NCI-H128 (cell line): ENCODE data around the gene KLF18.
"Not testable (repeated sequence)": the region's sequence is repeated elsewhere in the genome, so short reads cannot be mapped to it uniquely, and the experiment has no call there.

ENCODE experiments used
- DNase-seq: peaks from one replicate; lab custom pipeline; 2025; ENCODE audit not compliant: unreplicated experiment; lab: John Stamatoyannopoulos, UW

The KLF18 gene

DNA sequence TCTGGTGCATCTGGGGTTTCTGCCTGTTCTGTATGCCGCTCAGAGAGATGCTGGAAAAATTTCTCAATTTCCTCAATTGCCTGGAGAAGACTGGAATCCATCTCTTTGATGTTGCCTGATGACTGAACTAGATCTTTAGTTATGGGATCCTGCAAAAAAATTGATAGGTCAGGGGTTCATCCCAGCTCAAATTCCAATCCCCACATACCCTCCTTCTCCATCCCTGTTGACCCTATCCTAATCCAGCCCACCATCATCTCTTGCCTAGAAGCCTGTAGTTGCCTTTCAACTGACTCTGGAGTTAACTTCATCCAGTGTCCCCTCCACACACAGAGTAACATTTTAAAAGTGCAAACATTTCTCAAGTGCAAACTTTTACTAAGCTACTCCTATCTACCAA lies at the start of gene KLF18:
TSS of gene KLF18 (minus strand) at position 101 of the 400 bp plus-strand sequence. CDS start at position 101, 0 bp downstream.
- no peak for DNase-seq

DNA sequence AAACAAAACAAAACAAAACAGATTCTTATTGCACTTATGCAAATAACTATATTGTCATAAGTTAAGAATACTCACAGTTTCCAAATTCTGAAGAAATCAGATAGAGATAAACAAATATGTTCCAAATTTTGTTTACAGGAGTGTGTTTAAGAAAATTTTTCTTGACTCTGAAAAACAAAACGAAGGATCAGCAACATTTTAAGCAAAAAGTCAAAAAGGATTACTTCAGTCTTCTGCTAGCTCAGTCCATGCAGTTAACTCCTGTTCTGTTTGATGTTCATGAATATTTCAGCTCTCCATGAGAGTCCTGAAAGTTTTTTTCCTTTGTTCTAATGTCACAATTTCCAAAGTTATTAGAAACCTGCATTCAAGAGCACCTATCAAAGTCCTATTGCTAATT lies 33.2 kb upstream of the KLF18 start:
- no peak for DNase-seq

DNA sequence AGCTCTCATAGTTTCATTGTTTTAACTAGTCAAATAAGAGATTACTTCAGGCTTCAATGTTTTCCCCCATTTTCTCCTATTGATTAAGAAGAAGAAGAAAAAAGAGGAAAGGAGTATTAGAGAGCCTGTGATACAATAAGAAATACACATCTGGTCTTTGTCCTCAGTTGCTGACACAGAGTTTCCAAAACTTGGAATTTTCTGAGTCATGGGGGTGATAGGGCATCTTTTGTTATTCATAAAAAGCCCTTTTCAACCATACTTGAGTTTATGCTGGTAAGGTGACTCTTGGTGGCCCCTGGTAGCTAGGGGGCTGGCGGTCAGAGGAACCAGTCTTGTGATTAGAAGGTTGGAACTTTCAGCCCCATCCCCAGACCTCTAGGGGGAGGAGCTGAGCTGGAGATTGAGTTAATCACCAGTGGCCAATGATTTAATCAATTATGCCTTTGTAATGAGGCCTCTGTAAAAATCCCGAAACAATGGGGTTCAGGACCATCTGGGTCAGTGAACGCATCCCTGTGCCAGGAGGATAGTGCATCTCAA lies 28.9 kb upstream of the KLF18 start:
- DNase-seq: no peak

DNA sequence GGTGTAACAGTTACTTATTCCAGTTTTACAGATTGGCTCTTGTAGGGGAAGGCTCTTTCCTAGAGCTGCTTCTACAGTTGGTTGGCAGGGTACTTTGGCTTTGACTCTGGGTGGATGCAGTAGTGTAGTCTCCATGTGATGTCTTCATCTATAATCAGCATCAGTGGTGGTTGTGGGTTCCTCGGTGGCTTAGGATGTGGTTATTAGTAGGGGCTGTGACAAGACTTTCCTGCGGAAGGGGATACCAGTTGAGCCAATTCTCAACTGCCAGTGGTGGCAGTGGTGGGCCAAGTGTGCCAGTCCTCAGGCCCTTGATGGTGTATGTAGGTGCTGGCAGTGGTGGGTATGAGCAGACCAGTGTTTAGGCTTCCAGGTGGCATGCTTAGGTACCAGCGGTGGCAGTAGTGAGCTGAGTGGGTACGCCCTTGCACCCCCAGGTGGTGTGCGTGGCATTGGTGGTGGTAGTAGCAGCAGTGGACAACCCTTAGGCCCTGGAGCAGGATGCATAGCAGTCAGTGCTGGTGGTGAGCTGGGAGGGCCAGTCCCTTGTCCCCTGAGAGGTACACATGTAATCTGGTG lies 27.2 kb upstream of the KLF18 start:
- DNase-seq: no peak

DNA sequence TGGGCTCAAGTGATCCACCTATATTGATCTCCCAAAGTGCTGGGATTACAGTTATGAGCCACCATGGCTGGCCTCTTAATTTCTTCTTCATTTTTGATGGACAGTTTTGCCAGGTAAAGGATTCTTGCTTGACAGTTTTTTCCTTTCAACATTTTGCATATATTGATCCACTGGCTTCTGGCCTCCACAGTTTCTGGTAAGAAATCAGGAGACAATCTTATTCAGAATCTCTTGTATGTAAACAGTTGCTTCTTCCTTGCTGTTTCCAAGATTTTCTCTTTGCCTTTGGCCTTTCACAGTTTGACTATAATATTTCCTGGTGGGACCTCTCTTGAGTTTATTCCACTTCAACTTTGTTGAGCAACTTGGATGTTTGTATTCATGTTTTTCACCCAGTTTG lies 20.1 kb upstream of the KLF18 start:
- DNase-seq: no peak

DNA sequence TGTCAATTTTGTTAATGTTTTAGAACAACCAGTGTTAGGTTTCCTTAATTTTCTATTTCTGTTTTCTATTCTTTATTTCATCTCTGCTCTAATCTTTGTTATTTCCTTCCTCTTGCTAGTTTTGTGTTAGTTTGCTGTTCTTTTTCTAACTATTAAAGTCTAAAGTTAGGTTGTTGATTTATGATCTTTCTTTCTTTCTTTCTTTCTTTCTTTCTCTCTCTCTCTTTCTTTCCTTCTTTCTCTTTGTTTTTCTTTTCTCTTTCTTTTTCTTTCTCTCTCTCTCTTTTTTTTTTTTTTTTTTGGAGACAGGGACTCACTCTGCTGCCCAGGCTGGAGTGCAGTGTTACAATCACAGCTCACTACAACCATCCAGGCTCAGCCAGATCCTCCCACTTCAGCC lies 17.4 kb upstream of the KLF18 start:
- no peak for DNase-seq

DNA sequence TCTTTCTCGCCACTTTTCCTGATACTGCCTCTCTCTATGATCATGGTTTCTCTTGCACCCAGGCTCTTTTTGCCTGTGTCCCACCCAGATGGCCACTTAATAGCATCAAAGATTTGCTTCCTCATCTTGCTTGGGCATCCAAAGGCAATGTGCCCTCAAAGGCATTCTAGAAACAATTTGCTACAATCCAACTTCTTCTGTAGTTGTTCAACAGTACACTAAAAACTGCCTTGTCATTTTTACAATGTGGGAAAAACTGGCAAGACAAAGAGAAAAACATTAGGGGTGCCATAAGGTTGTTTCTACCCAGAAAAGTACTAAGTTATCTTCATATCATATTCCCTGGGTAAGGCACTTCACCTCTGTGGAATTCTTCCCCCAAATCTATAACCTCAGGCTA lies 16.5 kb upstream of the KLF18 start:
- no peak for DNase-seq

DNA sequence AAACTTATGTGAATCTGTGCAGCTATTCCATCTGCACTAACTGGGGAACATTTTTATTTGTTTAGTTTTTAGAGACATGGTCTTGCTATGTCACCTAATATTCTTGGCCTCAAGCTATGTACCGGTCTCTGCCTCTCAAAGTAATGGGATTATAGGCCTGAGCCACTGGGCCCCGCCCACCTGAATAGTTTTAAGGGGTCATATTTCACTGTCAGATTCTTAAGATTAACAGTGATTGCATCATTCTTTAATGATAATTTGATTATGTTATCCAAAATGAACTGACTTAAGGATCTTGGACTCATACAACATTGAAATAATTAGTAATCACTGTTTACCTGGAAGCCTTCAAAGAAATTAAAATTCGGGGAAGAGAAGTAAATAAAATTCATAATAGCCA lies 12.6 kb upstream of the KLF18 start:
- DNase-seq: no peak

DNA sequence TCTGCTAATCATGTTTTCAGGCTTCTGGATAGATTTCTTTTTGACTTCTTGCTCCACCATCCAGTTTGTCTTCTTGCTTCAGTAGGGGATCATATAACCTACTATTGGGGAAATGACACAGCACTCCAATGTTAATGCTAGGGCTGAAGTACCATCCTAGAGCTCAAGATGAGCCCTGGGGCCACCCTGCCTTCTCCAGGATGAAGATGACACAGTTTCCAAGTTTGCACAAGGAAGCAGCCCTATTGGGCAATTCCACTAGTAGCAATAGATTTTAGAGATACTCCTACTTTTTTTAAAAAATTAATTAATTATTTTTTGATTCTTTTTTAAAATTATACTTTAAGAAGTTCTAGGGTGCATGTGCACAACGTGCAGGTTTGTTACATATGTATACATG lies 11.3 kb upstream of the KLF18 start:
- no peak for DNase-seq

DNA sequence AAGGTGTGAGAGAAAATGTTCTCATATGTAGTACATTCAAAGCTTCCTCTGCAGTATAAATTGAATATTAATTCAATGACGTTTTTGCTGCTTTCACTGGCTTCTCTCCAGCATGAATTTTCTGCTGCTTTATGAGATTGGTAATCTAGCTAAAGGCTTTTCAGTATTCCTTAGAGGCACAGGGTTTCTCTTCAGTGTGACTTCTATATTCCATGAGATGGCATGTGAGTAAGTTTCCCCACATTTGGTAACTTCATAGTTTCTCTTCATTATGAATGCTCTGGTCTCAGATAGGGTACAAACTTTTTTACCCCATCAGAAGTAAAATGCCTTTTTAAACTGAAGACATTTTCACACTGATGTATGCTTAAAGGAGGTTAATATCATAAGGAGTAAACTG lies 10.4 kb upstream of the KLF18 start:
- DNase-seq: no peak

DNA sequence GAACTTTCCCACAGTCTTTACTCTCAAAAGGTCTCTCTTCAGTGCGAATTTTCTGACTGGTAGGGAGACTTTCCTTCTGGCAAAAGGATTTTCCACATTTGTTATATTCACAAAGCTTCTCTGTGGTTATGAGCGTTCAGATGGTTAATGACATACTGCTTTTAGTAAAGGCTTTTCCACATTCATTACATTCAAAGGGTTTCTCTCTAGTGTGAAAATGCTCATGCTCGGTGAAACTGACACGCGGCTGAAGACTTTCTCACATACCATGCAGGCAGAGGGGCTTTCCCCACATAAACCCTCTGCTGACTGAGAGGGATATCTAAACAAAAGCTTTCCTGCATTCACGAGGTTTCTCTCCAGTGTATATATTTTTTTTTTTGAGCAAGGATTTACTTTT lies 9.9 kb upstream of the KLF18 start:
- DNase-seq: no peak

DNA sequence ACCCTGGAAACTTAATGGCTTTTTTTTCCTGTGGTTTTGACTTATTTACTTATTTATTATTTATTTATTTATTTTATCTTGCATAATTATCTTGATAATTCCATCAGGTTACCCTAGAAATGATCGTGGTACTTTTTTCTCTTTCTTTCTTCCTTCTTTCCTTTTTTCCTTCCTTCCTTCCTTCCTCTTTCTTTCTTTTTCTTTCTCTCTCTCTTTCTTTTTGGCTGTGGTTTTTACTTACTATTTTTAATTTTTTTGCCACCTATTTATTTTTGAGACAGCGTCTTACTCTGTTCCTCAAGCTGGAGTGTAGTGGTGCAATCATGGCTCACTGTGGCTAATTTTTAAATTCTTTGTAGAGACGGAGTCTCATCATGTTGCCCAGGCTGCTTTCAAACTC lies 6.2 kb upstream of the KLF18 start:
- DNase-seq: no peak

DNA sequence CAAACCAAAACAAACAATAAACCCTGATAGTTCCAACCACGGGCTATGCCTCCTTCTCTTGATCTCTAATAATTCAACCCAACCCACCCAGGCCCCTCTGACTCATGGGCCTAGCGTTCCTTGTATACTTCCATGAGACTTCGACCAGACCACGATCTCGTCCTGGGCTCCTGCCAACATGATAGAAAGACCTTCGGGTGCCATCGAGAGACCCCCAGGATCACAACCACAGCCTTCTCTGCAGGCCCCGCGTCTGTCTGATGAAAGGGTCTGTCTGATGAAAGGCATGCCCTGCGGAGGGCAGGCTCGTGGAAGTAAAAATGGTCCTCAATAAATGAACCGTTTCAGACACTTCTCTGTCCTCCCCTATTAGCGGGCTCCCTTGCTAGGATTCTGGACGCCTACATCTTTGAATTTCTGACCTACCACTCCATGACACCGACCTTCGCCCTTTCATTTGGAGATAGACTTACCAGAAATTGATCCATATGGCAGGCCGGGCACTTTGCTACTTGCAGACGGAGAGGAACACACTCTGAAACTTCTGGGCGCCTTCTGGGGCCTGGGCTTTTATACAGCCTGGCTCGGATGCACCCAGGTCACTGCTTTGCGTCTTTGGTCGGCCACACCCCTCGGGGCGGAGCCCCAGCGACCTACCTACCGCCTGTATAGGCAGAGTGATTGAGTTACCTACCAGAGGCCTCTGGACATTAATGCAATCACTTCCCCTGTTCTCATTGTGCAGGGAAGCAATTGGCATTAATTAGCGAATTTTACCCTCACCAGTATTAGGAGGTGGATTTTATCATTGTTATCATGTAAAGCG lies 5.3 kb upstream of the KLF18 start:
- no peak for DNase-seq

DNA sequence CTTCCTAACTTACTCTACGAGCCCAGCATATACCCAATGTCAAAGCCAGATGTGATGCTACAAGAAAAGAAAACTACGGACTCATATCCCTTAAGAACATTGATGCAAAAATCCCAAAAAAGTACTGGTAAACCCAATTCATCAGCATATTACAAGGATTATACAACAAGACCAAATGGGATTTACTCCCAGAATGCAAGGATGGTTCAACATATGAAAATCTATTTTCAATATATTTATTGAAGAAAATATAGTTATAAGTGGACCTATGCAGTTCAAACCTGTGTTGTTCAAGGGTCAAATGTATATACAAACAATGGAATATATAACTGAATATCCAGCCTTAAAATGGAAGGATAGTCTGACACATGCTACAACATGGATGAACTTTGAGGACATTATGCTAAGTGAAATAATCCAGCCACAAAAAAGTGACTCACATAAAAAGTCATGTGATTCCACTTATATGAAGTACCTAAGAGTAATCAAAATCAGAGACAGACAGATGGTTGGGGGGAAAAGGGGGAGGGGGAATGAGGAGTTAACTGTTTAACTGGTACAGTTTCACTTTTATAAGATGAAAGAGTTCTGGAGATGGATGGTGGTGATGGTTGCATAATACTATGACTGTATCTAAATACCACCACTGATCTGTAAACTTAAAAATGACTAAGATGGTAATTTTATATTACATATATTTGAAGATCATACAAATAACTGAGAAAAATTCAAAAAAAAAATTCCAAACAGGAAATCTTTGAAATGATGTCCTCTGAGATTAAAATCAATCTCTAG lies 3.7 kb upstream of the KLF18 start:
- no peak for DNase-seq

DNA sequence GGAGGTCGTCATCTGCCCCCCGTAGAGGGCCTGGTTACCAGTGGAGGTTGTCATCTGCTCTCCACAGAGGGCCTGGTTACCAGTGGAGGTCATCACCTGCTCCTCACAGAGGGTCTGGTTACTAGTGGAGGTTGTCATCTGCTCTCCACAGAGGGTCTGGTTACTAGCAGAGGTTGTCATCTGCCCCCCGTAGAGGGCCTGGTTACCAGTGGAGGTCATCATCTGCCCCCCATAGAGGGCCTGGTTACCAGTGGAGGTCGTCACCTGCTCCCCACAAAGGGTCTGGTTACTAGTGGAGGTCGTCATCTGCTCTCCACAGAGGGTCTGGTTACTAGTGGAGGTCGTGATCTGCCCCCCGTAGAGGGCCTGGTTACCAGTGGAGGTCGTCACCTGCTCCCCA lies 1.9 kb downstream of the KLF18 start:
- not testable (repeated sequence) for DNase-seq

DNA sequence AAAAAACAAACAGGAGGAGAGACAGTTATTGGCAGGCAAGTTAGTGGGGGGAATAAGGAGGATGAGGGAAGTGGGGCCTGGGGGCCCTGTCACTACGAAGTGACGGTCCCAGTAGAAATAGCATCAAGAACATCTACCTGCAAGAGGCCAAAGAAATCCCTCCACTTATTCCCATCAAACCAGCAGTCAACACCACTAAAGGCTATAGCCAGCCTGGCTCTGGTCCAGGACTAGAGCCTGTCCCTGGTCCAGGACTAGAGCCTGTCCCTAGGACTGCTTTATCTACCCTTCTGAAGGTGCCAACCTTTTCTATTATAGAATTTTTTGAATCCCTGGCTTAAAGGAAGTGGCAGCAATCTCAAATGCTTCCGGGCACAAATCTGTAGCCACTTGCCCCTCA lies 3.2 kb downstream of the KLF18 start:
- no peak for DNase-seq

DNA sequence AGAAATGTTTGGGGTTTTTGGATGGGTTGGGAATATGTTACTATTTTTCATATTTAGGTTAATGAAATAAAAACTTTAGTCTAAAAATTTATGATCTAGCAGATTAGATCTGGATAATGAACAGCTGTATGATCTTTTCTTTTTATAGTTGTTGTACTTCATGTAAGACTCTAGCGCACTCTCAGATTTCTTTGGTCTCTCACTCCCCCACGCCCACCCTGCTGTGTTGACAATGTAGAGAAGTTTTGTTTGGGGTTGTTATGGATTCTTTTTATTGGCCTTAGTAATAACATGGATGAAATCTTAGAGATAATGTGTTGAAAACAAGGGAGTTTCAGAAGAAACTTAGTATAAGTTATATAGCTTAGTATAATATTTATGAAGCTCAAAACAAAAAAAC lies 5.5 kb downstream of the KLF18 start:
- DNase-seq: no peak

DNA sequence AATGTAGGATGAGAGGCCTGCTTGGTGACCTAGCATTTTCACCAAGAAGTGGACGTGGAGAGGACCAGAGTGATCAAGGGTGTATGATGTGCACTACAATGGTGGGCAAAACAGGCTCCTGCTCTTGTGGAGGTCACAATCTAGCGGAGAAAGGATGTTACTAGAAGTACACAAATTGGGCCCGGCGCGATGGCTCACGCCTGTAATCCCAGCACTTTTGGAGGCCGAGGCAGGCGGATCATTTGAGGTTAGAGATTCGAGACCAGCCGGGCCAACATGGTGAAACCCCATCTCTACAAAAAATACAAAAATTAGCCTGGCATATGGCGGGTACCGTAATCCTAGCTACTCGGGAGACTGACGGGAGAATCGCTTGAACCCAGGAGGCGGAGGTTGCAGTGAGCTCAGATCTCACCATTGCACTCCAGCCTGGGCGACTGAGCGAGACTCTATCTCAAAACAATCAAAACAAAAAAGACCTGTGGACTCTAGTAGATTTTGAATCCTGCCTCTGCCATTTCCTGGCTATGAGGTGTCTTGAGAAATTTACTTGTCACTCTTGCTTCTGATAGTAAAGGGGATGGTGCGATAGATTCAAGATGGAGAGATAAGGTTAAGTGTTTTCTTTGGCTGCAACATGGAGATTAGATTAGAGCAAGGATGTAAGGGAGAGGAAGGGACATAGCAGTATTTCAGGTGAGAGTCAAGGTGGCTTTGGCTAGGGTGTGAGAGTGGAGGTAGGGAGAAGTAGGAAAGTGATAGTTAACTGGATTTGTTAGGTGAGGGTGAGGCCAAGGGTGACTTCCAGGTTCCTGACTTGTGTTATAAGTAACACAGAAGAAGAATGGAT lies 7.1 kb downstream of the KLF18 start:
- DNase-seq: no peak

DNA sequence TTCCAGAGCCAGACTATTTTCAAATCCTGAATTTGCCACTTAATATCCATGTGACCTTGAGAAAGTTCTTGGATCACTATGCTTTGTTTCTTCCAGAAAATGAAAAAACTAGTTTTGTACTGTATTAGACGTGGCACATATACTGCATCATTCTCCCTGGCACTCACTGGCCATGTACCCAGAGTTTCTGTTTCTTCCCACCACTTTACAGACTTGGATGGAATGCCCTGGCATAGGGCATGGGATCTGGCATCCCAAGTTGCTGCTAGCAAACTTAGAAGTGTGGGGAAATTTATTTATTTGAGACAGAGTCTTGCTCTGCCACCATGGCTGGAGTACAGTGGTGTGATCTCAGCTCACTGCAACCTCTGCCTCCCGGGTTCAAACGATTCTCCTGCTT lies 10.0 kb downstream of the KLF18 start:
- DNase-seq: no peak

DNA sequence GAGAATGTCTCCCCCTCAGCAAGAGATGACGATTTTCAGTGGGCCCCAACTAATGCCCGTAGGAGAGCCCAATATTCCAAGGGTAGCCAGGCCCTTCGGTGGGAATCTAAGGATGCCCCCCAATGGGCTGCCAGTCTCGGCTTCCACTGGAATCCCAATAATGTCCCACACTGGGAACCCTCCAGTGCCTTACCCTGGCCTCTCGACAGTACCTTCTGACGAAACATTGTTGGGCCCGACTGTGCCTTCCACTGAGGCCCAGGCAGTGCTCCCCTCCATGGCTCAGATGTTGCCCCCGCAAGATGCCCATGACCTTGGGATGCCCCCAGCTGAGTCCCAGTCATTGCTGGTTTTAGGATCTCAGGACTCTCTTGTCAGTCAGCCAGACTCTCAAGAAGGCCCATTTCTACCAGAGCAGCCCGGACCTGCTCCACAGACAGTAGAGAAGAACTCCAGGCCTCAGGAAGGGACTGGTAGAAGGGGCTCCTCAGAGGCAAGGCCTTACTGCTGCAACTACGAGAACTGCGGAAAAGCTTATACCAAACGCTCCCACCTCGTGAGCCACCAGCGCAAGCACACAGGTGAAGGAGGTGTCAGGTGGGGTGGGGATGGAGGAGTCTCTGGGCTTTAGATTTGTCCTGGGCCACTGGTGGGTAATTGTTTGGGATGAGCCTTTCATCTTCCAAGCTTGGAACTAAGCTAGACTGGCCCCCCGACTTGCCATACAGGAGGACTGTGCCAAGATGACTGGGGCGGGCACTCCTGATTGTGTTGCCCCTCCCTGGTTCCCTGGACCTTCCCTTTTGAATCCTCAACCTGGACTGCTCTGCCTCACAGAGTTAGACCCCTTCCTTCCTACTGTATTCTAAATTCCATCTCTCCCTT lies 11.6 kb downstream of the KLF18 start:
- DNase-seq: no peak
